GM12801 (cell line): ENCODE data around the gene FLOT1.

Experiments
- CTCF ChIP-seq: IDR thresholded peaks from one replicate; pipeline ENCODE4 v1.5.1; 2011; ENCODE audit warnings: control low read depth; ENCODE audit not compliant: insufficient read length; ENCODE audit errors: extremely low read depth

FLOT1 gene

DNA sequence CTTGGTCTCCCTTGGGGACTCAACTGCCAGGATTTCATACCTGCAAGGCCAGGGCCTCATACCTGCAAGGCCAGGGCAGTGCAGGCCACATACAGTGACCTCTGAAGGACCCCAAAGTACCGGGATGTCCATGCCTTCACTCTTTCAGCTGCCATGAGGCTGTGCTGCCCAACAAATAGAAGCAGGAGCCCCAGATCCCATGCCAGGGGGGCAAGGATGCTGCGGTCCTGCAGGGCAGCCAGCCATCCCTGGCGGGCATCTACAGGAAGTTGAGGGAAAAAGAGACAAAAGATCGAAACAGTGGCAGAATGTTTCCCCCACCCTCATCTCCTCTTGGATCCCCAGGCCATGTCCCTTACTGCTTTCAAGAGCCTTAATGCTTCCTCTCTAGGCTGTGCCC lies 52.5 kb downstream of the FLOT1 start:
- no peak for TF ChIP-seq CTCF

DNA sequence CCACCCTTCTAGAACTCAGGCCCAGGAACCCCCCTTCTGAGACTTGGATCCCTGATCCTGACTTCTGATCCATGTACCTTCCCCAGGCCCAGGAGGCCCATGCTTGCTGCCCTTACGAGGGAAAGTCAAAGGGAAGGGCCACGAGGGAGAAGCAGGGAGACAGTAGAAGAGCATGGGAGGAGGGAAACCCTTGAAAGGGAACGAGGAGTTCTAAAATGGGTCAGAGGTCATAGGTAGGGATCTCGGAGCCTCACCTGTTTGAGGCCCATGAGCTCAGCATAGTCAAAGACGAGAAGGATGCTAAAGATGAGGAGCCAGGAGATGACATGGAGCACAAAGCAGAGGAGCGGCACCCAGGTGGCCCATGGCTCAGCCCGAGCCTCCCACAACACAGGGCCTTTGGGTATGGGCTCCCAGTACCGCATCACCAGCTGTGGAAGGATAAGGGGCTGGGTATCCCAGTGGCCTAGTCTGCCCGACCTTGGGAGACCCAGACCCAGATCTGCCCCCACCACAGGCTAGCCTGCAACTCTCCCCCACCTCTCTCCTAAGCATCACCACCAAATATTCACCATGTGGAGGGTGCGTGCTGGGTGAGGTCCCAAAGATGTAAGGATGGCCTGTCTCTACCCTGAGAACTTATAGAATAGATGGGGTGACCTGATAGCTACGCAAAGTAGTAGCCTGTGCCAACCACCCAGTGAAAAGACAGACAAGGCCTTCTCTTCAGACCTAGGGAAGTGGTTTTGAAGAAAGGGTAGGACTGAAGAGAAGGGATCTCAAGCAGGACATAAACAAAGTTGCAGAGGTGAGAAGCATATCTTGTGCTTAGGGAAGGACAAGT lies 53.2 kb downstream of the FLOT1 start:
- TF ChIP-seq CTCF, result no peak

DNA sequence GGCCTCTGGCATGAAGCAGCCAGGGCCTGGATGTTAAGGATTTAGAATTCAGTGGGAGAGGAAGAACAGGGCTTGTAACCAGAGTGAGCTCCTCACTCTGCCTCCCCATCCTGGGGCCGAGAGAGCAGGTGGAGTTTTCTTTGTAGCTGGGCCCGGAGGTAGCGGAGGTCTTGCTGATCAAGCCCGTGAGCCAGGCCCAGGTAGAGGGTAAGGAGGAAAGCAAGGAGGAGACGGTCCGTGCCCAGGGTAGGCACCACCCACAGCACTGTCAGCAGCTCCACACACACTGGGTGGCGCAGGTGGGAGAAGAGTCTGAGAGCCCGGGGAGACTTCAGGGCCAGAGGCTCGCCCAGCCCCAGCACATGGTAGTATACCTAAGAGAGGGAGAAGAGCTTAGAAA lies 53.9 kb downstream of the FLOT1 start:
- no peak for TF ChIP-seq CTCF

- TF ChIP-seq CTCF, result no peak
These were observed 54.6 kb downstream of the FLOT1 start for GRCh38 chr6:30687659-30688431.

GRCh38 chr6:30686908-30687658 lies 55.4 kb downstream of the FLOT1 start:
- no peak for TF ChIP-seq CTCF

- TF ChIP-seq CTCF, result no peak
These were observed 56.2 kb downstream of the FLOT1 start, which contains the start of gene PPP1R18 for GRCh38 chr6:30686009-30686907. Gene PPP1R18, minus strand, starts transcription at chr6:30686645. Its CDS starts 627 bp downstream, at chr6:30686018.
